CD4-positive, alpha-beta memory T cell (primary cell): ENCODE data around the gene TMED6. TPM values are rescaled to one million over a fixed set of nuclear protein-coding genes. Genes with fewer than 3 reads are reported as not detected.

Experiments
- polyA plus RNA-seq, 2 donors: library from polyadenylated mRNA; unstranded; fragments of 300-500 nt; fragmentation: Illumina TruSeq; gene quantifications; one replicate each; pipeline ENCODE4 v1.2.3, GENCODE V29; 2021
- total RNA-seq, 2 experiments: library from RNA; stranded (reverse); gene quantifications; one replicate each; pipeline ENCODE4 v1.2.3, GENCODE V29; 2021

The TMED6 gene
- total and polyA plus RNA-seq, 4 experiments from 2014 or later, result 0.30 to 5.4 (median 2.5) TPM; not detected in 1

Other genes with a start within 250 kb of the TMED6 start
- 1 to 10 TPM; 2.7 to 3.3 TPM for gene HAS3, start 246.1 kb downstream of the TMED6 start, total RNA-seq
- under 1 TPM in 1 of 2 donors, not detected in 1; 0.07 TPM for gene HAS3, start 246.1 kb downstream of the TMED6 start, polyA plus RNA-seq
- 100 to 1,000 TPM; 141 TPM for gene CHTF8, start 219.2 kb downstream of the TMED6 start, total RNA-seq
- gene CHTF8, start 219.2 kb downstream of the TMED6 start, polyA plus RNA-seq, result 100 to 1,000 TPM; 160 to 231 TPM
- gene UTP4, start 219.1 kb downstream of the TMED6 start, total RNA-seq, result 10 to 100 TPM; 36.9 to 37.0 TPM
- 10 to 100 TPM; 64.8 to 96.5 TPM for gene UTP4, start 219.1 kb downstream of the TMED6 start, polyA plus RNA-seq
- 10 to 100 TPM; 15.4 to 21.2 TPM for gene SNTB2, start 164.6 kb downstream of the TMED6 start, total RNA-seq
- 10 to 100 TPM in 1 of 2 donors, 1 to 10 TPM in 1; 4.5 to 19.1 TPM for gene SNTB2, start 164.6 kb downstream of the TMED6 start, polyA plus RNA-seq
- 10 to 100 TPM; 46.7 to 48.3 TPM for gene VPS4A, start 40.4 kb downstream of the TMED6 start, total RNA-seq
- 10 to 100 TPM; 27.2 to 41.2 TPM for gene VPS4A, start 40.4 kb downstream of the TMED6 start, polyA plus RNA-seq
- 10 to 100 TPM; 11.8 TPM for gene PDF, start 21.2 kb downstream of the TMED6 start, total RNA-seq
- gene PDF, start 21.2 kb downstream of the TMED6 start, polyA plus RNA-seq, result 10 to 100 TPM; 12.6 to 18.0 TPM
- 10 to 100 TPM; 66.0 to 66.1 TPM for gene COG8, start 12.2 kb downstream of the TMED6 start, total RNA-seq
- 10 to 100 TPM; 31.3 to 34.1 TPM for gene COG8, start 12.2 kb downstream of the TMED6 start, polyA plus RNA-seq
- 10 to 100 TPM; 30.9 to 31.9 TPM for gene NIP7, start 12.0 kb downstream of the TMED6 start, total RNA-seq
- gene NIP7, start 12.0 kb downstream of the TMED6 start, polyA plus RNA-seq, result 10 to 100 TPM; 23.4 to 24.4 TPM
- 10 to 100 TPM; 55.2 to 57.3 TPM for gene TERF2, start 34.2 kb upstream of the TMED6 start, total RNA-seq
- gene TERF2, start 34.2 kb upstream of the TMED6 start, polyA plus RNA-seq, result 10 to 100 TPM; 19.2 to 30.1 TPM
- 10 to 100 TPM; 59.2 to 64.4 TPM for gene CYB5B, start 72.8 kb upstream of the TMED6 start, total RNA-seq
- gene CYB5B, start 72.8 kb upstream of the TMED6 start, polyA plus RNA-seq, result 100 to 1,000 TPM; 115 to 141 TPM
- 10 to 100 TPM; 29.2 to 35.6 TPM for gene NFAT5, start 214.2 kb upstream of the TMED6 start, total RNA-seq
- gene NFAT5, start 214.2 kb upstream of the TMED6 start, polyA plus RNA-seq, result 1 to 10 TPM; 1.8 to 8.3 TPM